NCI-H187 (cell line): ENCODE results near the gene ATP2B3.
"Not testable (repeated sequence)": the region's sequence is repeated elsewhere in the genome, so short reads cannot be mapped to it uniquely, and the experiment has no call there.

Experiments used
- DNase-seq, 2 experiments: peaks; one replicate each; lab custom pipeline; 2025; lab: John Stamatoyannopoulos, UW

Gene ATP2B3

DNA sequence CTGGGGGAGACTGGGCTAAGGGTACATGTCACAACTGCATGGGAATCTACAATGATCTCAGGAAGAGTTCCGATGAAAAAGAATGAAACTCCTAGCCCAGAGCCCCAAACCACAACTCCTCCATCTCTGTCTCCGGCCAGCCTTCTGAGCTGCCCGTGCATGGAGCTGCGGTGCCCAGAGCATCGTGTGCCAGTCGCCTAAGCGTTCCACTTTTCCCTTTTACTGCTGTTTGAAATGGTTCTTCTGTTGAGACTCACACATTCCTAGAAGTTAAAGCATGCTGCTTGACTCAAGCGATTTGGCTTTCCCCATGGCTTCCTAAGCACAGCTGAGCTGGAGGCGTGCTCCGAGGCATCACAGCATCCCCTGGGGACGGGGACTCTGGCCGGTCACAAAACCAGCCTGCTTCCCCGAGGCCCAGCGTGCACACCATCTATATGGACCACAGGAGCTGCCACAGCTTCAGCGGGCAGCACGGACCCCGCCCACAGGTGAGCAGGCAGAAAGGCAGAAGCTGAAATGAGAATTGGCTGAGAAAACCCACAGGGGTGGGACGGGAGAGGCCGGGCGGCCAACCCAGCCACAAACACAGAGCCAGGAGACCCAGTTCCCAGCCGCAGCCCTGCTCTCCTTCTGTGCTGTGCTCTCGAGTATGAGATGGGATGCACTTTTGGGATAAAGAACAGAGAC is 76.5 kb downstream of the ATP2B3 start:
- no peak for DNase-seq

DNA sequence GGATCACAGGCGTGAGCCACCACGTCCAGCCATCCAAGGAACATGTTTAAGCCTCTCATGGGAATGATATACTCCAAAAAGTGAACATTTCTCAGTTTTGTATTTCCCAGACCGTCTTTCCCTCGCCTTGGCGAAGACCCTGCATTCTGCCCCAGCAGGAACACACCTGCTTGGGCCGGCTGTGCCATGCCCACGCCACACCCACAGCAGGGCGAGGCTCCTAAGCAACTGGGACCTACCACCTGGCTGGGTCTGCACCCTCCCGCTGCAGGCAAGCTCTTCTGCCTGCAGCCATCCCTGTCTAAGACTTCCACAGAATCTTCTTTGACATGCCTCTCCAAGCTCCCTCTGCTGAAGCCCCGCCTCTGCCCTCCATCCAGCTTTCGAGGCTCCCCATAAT is 77.9 kb downstream of the ATP2B3 start:
- DNase-seq, result no peak

DNA sequence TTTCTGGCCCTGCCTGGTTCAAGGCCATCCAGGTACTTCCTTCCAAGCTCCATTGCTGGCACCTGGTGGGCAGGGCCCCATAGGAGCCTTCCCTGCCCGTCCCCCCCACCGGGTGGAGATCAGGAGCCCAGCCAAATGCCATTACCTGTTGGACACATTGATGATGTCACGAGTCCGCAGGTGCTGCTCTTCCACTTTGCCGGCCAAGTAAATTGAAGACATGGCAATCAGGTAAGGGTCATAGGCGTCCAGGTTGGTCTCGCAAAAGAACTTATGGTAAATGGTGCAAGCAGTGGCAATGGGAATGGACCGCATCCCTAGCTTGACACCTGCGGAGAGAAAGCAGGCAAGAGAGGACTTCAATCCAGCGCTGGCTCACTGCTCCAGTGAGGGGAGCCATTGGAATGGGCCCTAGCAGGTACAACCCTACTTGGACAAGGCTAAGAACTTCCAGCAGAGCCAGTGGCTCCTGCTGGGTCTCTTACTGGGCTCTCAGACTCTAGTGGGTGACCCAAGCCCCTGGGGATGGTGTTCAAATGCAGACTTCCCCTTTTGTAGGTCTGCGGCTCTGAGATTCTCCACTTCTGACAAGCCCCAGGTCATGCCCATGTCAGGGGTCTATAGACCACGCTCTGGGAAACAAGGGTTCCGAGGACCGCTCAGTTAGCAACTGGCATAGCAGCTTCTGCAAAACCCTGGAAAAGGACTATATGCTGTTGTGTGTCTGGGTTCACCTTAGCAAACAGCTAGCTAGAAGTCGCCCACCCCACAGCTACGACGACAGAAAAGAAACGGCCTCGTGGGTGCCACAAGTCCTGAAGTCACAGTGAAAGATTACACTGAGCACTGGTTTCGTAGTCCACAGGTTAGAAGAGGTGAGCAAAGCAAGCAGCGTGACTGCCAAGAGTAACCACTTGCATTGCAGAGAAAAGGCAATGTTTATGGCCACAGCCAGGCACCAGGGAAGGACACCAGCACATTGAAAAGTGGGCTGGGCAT is 78.7 kb downstream of the ATP2B3 start:
- no peak for DNase-seq

DNA sequence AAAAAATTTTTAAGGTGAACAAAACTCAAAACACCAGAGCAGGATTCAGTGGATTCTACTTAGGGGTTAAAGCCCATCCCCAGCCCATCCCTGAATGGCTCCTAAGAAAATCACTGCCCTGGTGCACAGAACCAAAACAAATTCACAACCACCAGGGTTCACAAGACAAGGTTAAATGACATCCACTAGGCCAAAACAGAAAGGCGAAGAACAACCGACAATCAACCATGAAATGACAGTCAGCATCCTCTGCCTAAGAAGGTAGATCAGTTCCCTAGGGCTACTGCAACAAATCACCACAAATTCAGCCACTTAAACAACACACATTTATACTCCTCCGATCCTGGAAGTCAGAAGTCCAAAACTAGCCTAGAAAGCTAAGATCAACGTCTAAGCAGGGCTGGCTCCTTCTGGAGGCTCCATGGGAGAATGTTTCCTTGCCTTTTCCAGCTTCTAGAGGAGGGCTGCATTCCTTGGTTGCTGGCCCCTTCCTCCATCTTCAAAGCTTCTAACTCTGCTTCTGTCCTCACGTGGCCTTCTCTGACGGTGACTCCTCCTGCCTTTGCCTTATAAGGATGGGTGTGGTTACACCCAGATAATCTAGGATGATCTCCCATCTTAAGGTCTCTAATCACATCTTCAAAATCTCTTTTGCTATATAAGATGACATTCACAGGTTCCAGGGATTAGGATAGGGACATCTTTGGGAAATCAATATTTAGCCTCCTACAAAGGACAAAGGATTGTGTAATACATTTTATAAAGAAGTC is 79.7 kb downstream of the ATP2B3 start:
- no peak for DNase-seq

DNA sequence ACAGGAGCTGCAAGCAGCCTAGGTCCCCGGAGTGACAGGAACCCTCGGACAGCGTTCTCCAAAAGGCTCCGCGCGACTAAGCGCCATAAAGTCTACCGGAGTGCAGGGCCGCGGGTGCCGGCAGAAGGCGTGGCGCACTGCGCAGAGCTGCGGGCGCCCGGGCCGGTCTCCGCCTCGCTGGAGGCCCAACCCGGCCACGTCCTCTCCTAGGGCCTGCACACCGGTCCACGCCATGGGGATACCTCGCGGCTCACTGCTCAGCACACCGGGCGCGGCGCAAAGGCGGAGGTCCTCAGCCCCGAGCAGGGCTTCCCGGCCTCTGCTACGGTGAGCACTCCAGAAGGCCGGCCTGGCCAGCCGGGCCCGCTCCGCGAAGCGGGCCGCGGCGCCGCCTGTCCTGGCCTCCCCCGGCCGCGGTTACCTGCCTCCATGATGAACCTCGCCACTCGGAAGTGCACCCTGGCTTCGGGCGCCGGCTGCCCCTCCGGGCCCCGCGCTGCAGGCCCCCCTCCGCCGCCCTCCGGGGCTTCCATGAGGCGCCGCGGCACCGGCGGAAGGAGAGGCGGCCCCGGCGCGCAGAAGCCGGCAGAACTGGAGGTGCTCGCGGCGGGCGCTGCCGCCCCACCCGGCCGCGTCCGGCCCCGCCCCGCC is 81.2 kb downstream of the ATP2B3 start, which contains the start of gene CCNQ:
CCNQ (minus strand) TSS at position 599 of the 651 bp plus-strand sequence; CDS start at position 533, 66 bp downstream.
- DNase-seq, result peak in 1 of 2 experiments; percentile 54

DNA sequence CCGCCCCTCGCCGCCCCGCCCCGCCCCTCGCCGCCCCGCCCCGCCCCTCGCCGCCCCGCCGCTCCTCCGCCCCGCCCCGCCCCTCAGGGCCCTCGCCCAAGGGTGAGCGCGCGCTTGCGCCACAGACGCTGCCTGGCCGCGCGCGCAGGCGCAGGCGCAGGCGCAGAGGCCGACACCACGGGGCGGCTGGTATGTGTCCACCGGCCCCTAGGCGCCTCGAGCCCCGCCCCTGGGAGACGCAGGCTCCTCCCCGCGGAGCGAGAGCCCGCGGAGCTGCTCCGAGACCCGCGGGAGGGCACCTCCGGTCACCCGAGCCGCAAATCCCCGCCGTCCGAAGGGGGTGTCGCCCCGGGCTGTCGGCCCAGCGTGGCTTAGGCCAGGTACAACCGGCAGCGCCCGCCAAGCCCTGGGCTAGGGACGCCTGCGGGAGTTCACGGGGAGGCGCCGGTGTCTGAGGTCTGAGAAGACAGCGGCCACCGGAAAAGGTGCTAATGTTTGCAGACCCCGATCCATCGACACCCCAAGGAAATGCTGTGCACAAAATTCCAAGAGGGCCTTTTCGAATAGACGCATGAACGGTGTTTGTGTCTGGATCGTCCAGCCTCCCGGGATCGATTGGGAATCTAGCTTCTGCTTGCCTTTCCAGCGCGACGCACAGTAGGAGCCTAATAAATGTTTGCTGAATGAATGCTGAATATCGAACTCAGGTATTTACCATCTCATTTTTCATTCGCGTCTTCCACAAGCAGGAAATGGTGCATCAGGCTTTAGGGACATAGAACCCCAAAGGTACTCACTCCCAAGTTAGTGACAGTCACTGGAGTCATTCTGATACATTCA is 82.0 kb downstream of the ATP2B3 start:
- peak; percentile 87 to 91 for DNase-seq

DNA sequence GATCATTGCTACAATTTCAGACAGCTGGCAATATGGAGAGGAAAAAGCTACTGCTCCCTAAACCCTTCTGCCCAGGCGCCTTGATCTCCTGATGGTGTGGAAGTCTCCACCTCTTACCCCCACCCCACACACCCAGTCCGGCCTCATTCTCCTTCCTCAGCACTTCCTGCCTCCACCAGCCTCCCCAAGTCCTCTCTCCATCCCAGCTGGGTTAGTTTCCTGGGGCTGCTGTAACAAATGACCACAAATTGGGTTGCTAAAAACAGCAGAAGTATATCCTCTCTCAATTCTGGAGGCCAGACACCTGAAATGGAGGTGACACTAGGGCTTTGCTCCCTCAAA is 82.6 kb downstream of the ATP2B3 start:
- DNase-seq, result no peak

DNA sequence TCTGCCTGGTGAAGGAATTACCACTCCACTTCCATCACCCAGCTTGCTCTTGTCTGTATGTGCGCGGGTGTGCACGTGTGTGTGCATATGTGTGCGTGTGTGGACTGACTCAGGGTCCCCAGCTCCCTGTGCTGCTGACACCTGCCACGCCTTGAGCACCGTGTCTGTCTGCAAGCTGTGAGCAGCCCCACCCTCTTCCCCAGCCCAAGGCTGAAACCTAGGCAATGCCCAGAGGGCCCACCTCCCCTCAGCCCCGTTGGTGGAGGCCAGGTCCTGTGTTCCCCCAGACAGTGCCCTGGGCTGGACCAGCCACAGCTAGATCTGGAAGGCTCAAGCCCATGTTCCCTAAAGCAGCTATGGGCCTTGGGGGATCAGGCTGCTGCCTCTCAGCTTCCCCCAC is 83.5 kb downstream of the ATP2B3 start:
- DNase-seq, result no peak

DNA sequence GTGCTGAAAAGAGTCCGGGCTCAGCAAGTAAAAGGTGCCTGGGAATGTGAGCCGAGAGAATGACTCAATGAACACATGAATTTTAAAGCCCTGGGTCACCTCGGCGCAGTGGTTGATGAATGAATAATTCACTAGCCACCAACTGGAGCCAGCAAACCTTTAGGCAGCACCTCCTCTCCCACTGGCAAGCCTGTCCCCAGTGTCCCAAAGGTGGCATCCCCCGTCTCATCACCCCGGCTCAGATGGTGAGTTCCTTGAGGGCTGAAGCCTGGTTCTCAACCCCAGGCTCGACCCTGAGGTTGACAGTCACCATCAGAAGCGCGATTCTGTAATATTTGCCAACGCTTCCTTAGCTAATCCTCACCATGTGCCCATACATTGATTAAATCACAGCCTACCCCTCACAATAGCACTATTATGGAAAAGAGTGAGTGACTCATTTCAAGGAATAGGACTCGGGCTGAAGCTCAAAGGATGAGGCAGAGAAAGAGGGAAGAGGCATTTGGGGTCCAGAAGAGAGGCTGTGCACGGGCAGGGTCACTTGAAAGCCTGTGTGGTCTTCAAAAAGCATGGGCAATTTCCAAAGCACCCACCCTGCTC is 84.2 kb downstream of the ATP2B3 start:
- DNase-seq, result no peak

DNA sequence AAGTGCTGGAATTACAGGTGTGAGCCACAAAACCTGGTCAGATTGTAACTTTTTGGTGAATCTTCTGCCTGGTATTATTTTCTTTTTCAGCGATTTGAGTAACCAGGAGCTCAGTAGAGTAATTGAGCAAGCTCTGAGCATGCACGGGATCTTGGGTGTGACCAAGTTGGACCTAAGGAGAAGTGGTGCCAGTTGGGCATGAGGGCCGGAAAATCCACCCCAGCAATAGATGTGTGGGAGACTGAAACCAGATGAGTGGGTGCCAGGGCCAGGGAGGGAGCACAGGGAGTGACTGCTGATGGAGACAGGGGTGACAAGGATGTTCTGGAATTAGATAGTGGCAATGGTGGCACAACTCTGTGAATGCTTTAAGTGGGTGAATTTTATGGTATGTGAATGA is 85.2 kb downstream of the ATP2B3 start:
- DNase-seq, result no peak

DNA sequence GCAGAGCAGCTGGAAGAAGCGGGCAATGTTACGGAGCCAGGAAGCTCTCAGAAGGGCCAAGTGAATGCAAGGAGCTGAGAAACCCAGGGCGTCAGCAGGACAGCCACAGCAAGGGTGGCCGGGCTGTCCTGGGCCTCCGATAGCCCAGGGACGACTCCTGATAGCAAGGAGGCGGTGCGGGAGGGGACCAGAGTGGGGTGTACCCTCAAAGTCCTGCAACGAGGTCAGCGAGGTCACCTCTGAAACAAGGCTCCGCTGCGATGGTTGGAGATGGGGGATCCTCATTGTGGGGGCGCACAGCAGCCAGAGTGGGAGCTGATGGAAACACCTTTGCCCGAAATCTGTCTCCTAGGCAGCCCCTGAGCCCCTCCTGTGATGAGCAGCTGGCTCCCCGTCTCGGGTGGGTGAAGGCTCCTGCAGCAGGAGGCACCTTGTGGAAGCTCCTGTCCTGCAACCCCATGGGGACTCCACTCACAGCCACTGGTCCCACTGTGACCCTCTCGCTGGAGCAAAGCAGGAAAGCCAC is 85.8 kb downstream of the ATP2B3 start:
- no peak for DNase-seq

DNA sequence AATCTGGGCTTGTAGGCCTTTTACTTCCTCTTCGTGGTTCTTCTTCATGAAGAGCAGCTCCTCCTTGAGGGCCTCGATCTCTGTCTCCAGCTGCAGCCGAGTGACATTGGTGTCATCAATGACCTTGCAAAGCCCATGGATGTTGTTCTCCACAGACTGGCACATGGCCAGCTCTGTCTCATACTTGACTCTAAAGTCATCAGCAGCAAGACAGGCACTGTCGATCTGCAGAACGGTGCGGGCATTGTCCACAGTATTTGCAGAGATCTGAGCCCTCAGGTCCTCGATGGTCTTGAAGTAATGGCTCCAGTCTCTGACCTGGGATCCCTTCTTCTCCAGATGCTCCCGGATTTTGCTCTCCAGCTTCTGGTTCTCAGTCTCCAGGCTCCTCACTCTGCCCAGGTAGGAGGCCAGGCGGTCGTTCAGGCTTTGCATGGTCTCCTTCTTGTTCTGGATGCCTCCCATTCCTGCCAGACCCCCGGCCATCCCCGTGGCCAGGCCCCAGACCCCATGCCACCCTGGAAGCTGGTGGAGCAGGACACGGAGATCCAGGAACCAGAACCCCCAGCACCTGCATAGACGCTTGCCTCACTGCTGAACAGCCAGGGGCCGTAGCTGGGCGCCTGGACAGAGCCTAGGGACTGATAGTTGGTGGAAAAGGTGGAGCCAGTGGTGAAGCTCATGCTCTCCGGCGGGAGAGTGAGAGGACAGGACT is 87.4 kb downstream of the ATP2B3 start:
- not testable (repeated sequence) for DNase-seq

DNA sequence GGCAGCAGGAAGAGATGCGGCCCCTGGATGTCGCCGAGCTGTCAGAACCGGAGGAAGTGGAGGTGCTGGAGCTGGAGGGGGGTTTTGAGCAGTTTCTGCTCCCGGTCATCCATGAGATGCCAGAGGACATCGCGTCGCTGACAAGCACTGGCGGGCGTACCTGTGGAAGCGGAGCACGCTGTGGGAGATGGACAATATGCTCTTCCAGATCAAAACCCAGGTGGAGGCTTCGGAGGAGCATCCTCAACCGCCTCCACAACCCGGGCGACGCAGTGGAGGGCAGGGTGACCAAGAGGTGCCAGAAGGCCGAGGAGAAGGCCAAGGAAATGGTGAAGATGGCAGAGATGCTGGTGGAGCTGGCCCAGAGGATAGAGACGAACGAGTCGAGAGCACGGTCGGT is 89.1 kb downstream of the ATP2B3 start:
- DNase-seq, result no peak

DNA sequence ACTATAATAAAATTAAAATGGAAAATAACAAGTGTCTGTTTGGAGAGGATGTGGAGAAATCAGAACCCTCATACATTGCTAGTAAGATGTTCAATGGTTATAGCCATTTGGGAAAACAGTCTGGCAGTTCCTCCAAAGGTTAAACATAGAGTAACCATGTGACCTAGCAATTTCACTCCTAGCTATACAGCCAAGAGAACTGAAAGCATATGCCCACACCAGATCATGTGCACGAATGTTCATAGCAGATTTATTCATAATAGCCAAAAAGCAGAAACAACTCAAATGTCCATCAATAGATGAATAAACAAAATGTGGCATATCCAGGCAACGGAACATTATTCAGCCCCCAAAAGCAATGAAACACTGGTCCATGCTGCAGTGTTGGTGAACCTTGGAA is 90.9 kb downstream of the ATP2B3 start:
- DNase-seq, result no peak

DNA sequence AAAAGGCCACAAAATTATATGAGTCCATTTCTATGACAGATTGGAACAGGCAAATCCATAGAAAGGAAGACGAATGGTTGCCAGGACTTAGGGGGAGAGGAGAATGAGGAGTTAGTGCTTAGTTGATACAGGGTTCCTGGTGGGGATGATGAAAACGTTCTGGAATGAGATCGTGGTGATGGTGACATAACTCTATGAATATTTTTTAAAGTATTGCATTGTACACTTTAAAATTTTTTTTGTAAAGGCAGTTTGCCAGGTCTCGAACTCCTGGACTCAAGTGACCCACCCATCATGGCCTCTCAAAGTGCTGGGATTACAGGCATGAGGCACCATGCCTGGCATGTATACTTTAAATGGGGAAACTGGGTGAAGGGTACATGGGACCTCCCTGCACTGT is 91.4 kb downstream of the ATP2B3 start:
- DNase-seq, result no peak

DNA sequence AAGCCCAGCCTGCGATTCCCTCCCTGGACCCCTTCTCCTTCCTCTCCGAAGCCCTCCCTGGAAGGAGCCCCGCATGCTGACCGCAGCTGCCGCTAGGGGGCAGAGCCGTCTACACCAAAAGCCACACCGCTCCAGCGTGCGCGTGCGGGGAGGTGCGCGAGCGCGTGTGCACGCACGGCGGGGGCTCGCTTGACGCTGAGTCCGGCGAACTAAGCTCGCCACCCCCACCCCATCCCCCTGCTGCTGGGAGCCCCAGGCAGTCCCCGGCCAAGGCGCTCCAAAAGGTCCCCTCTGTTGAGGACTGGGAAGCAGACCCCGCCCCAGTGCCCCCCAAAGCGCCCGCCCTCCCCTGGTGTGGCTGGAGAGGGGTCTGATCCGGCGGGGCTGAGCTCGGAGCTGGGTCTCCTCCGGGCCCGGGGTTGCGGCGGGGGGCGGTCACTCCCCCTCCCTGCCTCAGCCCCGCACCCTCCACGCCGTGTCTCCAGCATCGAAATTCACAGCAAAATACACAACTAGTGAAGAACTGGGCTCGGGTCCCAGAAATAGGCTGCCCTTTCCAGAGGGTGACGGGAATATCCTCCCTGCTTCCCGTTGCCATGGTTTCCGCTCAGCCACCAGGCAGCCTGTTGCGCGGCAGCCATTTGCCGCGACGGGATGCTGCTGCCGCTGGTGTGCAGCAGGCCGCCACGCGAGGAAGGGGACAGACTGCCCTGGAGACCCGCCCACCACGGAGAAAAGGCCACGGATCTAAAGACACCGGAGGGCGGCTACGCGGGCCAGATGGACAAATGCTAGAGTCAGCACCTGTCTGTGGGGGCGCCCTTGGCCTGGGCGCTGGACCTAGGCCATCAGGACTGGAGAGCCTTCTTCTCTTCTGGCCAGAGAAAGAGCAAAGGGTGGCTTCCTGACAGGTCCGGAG is 92.7 kb downstream of the ATP2B3 start:
- DNase-seq, result peak; percentile 17 to 72

DNA sequence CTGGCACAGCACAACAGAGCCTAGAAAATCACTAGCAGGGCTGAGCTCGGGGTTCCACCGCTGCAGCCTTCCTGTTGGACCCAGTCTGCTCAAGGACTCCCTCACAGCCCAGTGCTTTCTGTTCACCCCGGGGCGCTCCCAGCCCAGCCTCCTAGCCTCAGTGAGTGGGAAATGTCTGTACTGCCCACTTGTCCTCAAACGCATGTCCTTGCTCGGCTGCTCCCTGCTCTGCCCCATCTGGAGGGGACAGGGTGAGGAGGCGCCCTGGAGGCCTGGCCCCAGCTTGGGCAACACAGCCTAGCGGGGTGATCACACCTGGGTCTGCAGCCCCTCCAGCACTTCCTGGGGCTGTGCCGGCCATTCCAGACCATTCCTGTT is 93.4 kb downstream of the ATP2B3 start:
- DNase-seq, result no peak

DNA sequence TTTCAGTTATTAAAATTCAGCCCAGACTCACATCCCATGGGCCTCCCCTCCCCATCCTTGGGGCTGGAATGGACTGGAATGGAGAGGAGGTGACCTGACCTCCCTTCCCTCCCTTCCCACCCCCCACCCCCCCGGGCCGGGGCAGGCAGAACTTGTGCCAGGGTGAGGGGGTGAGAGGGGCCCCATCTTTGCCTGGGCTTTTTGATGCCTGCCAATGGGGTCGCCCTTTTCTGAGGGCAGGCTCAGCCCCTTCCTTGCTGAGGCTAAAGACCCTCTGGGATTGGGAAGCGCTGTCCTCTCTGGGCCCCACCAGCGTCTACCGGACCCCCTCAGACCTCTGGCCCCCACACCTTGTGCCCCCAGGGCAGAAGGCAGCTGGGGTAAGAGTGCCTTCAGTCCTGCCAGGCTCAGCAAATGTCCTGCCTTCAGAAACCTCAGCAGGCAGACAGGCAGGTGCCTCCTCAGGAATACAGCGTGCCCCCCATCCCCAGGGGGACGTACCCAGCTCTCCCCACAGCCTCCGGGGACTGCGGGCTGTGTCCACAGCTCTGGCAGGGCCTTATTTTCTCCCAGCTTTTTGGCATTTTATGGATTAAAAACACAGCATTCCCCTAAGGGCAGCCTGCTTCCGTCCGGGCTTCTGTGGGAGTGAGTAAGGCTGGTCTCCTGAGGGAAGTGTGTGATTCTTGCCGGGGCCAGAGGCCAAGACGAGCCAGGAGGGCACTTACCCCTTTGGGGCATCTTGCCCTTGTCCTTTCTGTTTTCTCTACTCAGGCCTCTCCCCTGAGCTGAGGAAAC is 94.1 kb downstream of the ATP2B3 start:
- DNase-seq, result no peak
